COLO829 (cell line): Measurements from ENCODE around the gene XPO6.
"Not testable (repeated sequence)": the region's sequence is repeated elsewhere in the genome, so short reads cannot be mapped to it uniquely, and the experiment has no call there.

Experiments
- DNase-seq: peaks from one replicate; pipeline ENCODE4 v3.0.0; 2012; ENCODE audit warnings: low spot score

XPO6 gene

GRCh38 chr16:28211758-28212531 lies at the start of gene XPO6:
XPO6 (minus strand) TSS chr16:28211965; CDS start chr16:28211368, 597 bp downstream.
- DNase-seq, result peak; percentile 97

- DNase-seq, result no peak
Measured at GRCh38 chr16:28260193-28260592, 48.4 kb upstream of the XPO6 start.

- no peak for DNase-seq
Measured at GRCh38 chr16:28259781-28260150, 48.0 kb upstream of the XPO6 start.

GRCh38 chr16:28259091-28259780 lies 47.5 kb upstream of the XPO6 start:
- DNase-seq, result no peak

GRCh38 chr16:28258567-28258966 lies 46.8 kb upstream of the XPO6 start:
- DNase-seq, result no peak

- no peak for DNase-seq
Measured at GRCh38 chr16:28257256-28257655, 45.5 kb upstream of the XPO6 start.

GRCh38 chr16:28255838-28256237 lies 44.1 kb upstream of the XPO6 start:
- DNase-seq, result no peak

- no peak for DNase-seq
Measured at GRCh38 chr16:28254158-28254557, 42.4 kb upstream of the XPO6 start.

GRCh38 chr16:28250999-28251398 lies 39.2 kb upstream of the XPO6 start:
- DNase-seq, result no peak

- DNase-seq, result not testable (repeated sequence)
Measured at GRCh38 chr16:28249483-28249882, 37.7 kb upstream of the XPO6 start.

- DNase-seq, result no peak
Measured at GRCh38 chr16:28241924-28242323, 30.2 kb upstream of the XPO6 start.

GRCh38 chr16:28237754-28238357 lies 26.1 kb upstream of the XPO6 start:
- DNase-seq, result no peak

GRCh38 chr16:28231763-28232162 lies 20.0 kb upstream of the XPO6 start:
- no peak for DNase-seq

GRCh38 chr16:28223909-28224308 lies 12.1 kb upstream of the XPO6 start:
- DNase-seq, result not testable (repeated sequence)

- not testable (repeated sequence) for DNase-seq
Measured at GRCh38 chr16:28219777-28220176, 8.0 kb upstream of the XPO6 start.

- no peak for DNase-seq
Measured at GRCh38 chr16:28219282-28219681, 7.5 kb upstream of the XPO6 start.

- DNase-seq, result no peak
Measured at GRCh38 chr16:28218109-28218508, 6.3 kb upstream of the XPO6 start.

- no peak for DNase-seq
Measured at GRCh38 chr16:28217326-28217725, 5.6 kb upstream of the XPO6 start.

- DNase-seq, result no peak
Measured at GRCh38 chr16:28213396-28213795, 1.6 kb upstream of the XPO6 start.

- DNase-seq, result no peak
Measured at GRCh38 chr16:28212532-28212873, 738 bp upstream of the XPO6 start.

- peak; percentile 59 for DNase-seq
Measured at GRCh38 chr16:28210979-28211588, 681 bp downstream of the XPO6 start.

GRCh38 chr16:28210264-28210663 lies 1.5 kb downstream of the XPO6 start:
- DNase-seq, result no peak

- no peak for DNase-seq
Measured at GRCh38 chr16:28208824-28209223, 2.9 kb downstream of the XPO6 start.
